Activated T-cell treated with anti-CD3 and anti-CD28 coated beads, Interleukin-2, amount 50 U/mL, for 48 hours (primary cell): ENCODE results near the gene MLPH.

Source experiments
- DNase-seq, 2 experiments: peaks; one replicate each; pipeline ENCODE4 v3.0.0-alpha.2; 2020

Gene MLPH

GRCh38 chr2:237486819-237487448 is at the start of gene MLPH:
Gene MLPH (plus strand): TSS chr2:237487251. CDS start chr2:237493427, 6,176 bp downstream.
- DNase-seq: no peak

GRCh38 chr2:237437566-237437965 is 49.5 kb upstream of the MLPH start:
- DNase-seq: peak in 1 of 2 experiments; percentile 37

GRCh38 chr2:237438080-237438940 is 48.7 kb upstream of the MLPH start:
- peak in 1 of 2 experiments; percentile 37 for DNase-seq

- peak; percentile 80 to 82 for DNase-seq
Measured at GRCh38 chr2:237440819-237441281, 46.2 kb upstream of the MLPH start.

- DNase-seq: peak; percentile 65 to 72
Measured at GRCh38 chr2:237441605-237442274, 45.3 kb upstream of the MLPH start.

GRCh38 chr2:237444071-237444470 is 43.0 kb upstream of the MLPH start:
- DNase-seq: no peak

- peak; percentile 16 to 20 for DNase-seq
Measured at GRCh38 chr2:237445611-237446337, 41.3 kb upstream of the MLPH start.

- peak in 1 of 2 experiments; percentile 10 for DNase-seq
Measured at GRCh38 chr2:237446338-237446665, 40.7 kb upstream of the MLPH start.

- peak in 1 of 2 experiments; percentile 11 for DNase-seq
Measured at GRCh38 chr2:237447496-237447895, 39.6 kb upstream of the MLPH start.

GRCh38 chr2:237448171-237448570 is 38.9 kb upstream of the MLPH start:
- DNase-seq: peak in 1 of 2 experiments; percentile 10

GRCh38 chr2:237448626-237449025 is 38.4 kb upstream of the MLPH start:
- peak in 1 of 2 experiments; percentile 9 for DNase-seq

- peak in 1 of 2 experiments; percentile 14 for DNase-seq
Measured at GRCh38 chr2:237449193-237449881, 37.7 kb upstream of the MLPH start.

- no peak for DNase-seq
Measured at GRCh38 chr2:237450108-237450507, 36.9 kb upstream of the MLPH start.

GRCh38 chr2:237450583-237450982 is 36.5 kb upstream of the MLPH start:
- peak in 1 of 2 experiments; percentile 13 for DNase-seq

- peak in 1 of 2 experiments; percentile 11 for DNase-seq
Measured at GRCh38 chr2:237451643-237452469, 35.2 kb upstream of the MLPH start.

GRCh38 chr2:237452861-237453260 is 34.2 kb upstream of the MLPH start:
- no peak for DNase-seq

GRCh38 chr2:237453671-237454070 is 33.4 kb upstream of the MLPH start:
- no peak for DNase-seq

GRCh38 chr2:237455764-237456163 is 31.3 kb upstream of the MLPH start:
- peak in 1 of 2 experiments; percentile 16 for DNase-seq

- no peak for DNase-seq
Measured at GRCh38 chr2:237456200-237456843, 30.7 kb upstream of the MLPH start.

GRCh38 chr2:237457388-237457941 is 29.6 kb upstream of the MLPH start:
- no peak for DNase-seq
